Stimulated activated CD8-positive, alpha-beta memory T cell treated with anti-CD3 and anti-CD28 coated beads, Interleukin-4, amount 100 ng/mL, for 1 hour (primary cell): ENCODE measurements around the gene LZTR1.

Experiments used
- DNase-seq, 2 donors: peaks; one replicate each; pipeline ENCODE4 v3.0.0-alpha.2; 2020; ENCODE audit warnings: low read depth in 2 of 2, low spot score in 1 of 2

LZTR1 gene

DNA sequence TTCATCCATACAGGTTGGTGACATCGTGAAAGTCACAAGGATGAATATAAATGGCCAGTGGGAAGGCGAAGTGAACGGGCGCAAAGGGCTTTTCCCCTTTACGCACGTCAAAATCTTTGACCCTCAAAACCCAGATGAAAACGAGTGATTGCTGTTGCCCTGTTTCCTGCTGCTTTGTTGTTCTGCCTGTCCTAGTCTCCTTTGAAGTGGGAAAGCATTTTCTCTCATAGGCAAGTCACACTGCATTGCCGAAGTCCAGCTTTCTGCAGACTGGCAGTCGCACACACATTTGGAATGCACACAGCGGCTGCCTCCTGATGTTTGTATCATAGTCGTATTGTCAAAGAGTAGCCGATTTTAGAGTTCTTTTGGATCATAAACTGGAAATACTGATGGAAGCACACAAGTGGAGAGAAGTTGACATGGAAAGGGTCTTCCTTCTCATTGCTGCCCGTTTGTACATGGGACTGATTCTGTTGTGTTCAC is 32.4 kb upstream of the LZTR1 start:
- no peak for DNase-seq

DNA sequence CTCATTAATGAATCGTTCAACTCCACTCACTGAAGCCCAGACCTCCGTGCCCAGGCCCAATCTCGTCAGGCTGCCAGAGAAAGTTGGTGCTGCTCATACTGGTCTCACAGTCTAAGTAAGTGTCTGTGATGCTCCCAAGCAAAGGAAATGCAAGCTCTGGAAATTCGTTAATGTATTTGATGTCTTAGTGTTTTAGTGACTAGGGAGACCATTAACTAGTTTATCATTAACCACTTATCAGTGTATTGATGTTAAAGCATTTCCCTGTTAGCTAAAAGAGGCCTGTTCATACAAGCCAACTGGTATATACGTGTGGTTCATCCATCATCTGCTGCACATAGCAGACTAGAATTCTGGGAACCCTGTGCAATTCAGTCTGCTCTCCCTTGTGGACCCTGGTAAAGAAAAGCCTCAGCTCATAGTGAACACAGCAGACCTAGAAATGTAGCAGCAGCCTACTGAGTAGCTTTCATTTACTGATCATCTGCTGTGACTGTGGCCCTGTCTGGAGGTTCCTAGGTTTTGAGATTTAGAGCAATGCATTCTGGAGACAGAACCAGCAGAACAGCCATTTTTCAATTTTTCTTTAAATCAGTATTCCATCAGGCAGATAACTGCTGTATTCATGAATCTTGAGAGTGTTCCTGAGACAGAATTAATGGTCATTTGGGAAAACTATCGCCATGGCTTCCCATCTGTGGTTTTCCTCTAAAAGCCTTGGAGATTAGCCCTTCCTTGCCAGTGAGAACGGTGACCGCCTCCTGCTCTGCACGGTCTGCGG is 30.8 kb upstream of the LZTR1 start:
- no peak for DNase-seq

DNA sequence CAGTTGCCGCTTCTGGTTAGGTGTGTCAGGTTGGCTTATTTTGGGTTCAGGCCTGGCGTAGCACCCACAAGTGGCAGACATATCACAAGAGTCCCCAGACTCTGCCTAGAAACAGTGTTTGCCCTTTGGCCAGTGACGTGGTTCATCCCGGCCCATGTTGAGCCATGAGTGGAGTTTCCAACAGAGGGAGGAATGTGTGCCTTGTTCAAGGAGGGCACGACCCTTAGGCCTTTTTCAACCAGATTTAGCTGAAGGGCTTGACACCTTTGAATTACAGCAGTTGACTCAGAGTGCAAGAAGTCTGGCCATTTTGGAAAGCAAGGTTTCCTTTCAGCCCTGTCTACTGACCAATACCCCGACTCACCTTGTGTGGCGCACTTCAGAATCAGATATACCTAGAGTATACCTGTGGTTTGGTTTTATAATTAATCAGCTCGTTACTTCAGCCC is 30.1 kb upstream of the LZTR1 start:
- no peak for DNase-seq

DNA sequence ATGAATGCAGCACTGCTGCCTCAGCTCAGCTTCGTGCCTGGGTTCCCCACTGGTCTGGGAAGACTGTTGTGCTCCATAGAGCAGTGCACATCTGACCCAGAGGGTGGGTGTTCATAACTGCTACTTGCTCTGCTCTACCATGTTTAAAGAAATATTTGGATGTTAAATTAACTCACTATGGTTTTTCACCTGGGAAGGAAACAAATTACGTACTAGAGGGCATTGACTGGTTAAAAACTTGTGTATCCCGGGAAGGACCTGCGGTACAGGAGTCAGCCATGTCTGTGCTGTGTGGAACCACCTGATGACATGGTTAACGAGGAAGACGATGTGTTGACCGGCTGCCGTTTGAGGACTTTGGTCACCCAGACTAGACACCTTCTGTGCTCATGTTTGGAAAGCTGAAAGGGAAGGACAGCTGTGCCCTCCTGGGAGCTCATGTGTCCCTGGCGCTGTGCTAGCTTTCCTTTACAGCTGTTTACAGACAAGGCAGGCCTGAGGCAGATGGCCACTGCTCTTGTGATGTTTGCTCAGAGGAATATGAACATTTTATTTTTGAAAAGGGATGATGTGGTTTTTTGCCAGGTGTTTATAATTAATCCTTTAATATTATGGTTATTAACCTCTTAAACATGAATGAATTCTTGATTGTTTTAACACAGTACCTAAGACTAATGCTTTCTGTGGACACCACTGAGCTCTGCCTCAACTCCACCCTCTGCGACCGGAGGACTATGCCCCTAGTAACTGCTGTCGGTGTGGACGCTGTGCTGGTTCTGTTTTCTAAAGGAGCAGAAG is 29.4 kb upstream of the LZTR1 start:
- no peak for DNase-seq

DNA sequence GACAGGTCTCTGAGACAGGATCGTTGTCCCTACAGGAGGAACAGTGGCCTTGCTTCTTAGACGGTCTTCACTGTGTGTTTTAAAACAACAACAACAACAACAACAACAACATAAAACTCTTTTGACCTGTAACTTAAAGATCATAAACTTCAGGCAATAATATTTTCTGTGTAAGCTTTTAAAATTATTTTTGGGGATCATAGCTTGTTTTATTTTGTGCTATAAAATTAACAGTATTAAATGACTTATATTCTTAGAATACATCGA is 28.8 kb upstream of the LZTR1 start:
- DNase-seq: no peak

DNA sequence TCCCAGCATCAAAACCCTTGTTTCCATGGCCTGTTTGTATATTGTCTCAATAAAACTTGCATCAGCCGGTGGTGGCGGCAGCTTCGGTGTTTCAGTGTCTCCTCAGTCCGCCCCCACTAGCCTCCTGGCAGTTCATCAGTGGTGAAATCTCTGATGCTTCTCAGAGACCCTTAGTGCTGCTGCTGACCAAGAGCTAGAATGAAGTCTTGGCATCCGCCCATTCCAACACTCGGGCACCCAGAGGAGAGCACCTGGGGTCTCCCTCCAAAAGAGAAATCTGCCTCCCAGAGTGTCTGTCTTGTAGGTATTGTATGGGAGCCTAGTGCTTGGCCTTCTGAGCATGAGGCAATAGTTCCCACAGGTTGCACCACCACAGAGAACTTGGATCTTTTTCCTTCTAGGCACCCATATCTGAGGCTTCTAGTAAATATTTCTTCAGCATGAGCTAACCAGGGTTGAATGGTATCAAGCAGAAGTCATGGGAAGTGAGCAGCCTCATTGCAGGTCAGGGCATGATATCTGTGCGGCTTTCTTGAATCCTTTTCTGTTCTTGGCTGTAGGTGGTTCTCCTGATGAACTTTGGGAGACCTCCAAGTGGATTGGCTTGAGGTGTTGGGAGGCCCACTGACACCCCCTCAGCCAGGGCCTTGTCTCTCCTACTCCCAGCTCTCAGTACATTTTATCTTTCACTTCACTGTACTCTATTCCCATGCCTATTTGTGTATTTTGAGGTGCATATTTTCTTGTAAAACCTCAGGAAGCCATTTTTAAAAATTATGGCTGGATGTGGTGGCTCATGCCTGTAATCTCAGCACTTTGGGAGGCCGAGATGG is 28.2 kb upstream of the LZTR1 start:
- DNase-seq: no peak

DNA sequence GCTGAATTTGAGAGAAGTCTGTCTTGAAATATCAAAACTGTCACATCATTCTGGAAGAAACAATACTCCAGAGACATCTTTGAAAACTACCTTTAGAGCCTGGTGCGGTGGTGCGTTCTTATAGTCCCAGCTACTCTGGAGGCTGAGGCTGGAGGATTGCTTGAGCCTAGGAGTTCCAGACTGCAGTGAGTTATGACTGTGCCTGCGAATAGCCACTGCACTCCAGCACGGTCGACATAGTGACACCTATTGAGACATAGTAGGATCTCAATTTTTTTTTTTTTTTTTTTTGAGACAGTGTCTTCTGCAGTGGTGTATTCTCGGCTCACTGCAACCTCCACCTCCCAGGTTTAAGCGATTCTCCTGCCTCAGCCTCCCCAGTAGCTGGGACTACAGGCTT is 26.5 kb upstream of the LZTR1 start:
- no peak for DNase-seq

DNA sequence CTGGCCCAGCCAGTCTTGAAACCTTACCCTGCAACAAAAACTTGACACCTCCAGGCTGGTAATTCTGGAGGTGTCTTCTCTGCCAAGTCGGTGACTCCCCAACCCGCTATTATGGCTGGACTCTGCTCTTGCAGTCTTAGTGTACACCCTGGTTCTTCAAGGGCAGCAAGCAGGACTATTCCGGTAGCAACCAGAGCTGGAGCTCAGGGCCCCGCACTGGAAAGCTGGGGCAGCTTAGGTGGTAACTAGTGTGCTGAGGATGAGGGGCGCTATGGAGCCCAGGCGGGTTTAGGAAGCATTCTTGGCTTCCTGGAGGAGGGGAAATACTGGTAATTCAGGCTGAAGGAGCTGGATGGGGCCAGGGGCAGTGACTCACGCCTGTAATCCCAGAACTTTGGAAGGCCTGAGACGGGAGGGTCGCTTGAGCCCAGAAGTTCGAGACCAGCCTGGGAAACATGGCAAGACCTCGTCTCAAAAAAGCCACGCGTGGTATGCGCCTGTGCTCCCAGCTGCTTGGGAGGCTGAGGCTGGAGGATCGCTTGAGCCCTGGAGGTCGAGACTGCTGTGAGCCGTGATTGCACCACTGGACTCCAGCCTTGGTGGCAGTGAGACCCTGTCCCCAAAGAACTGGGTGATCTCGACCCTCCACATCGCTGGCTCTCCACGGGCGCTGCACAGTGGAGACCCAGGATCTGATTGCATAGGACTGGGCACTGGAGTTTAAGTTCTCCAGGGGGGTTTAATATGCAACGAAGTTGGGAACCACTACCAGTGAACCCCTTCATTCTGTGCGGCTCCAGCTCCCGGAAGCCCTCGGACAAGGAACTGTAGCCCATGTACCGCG is 25.6 kb upstream of the LZTR1 start:
- no peak for DNase-seq

DNA sequence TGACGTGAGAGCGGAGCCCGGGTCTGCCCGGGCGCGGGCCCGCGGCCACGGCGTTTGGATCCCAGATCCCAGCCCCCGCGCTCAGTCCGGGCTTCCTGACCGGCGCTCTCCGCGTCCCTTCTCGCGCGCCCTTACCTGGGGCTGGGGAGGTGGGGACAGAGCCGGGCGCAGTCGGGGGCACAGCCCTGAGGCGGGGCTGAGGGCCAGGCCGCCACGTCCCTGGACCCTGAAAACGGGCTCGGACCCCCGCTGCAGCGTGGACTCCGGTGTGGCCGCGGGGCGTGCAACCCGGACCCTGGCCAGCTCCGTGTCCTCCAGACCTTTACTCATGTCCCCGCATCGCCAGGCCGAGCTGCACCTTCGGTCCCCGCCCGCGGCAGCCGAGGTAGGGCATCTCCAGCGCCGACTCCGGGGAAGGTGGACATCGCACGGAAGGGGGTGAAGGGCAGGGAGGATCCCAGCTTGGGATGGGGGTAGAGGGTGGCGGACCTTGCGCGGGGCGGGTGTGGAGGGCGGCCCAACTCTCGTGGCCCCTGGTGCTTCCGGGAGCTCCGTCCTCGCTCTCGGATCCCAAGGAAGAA is 24.9 kb upstream of the LZTR1 start:
- DNase-seq: no peak

DNA sequence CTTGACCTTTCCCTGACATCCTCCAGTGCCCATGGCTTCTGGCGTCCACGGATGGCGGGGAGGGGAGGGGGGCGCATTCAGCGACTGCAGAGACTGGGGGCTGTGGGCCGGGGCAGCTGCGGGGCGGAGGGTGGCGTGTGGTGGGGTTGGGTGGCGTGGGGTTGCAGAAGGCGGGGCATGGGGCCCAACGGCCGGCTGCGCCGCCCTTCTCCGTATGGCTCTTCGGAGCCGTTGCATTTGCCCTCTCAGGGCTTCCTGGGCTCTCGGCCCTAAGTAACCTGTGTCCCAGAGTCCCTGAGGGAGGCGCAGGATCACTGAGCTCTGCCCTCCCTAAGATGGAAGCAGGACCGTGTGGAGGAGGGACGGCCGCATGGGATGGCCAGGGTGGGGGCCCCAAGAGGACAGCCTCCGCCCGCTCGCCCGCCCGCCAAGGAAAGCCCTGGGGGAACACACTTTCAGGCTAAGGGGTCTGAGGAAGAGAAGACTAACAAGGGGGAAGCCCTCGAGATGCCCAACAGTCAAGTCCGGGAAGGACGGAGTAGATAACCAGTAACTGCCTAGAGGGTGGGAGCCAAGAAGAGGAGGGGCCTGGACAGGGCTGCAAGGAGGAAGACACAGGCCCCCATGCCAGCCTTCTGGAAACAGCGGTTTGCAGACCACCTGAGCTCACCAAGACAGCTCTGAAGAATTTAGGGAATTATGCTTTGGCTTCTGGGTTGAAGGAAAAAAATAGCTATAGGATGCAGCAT is 24.2 kb upstream of the LZTR1 start:
- no peak for DNase-seq

DNA sequence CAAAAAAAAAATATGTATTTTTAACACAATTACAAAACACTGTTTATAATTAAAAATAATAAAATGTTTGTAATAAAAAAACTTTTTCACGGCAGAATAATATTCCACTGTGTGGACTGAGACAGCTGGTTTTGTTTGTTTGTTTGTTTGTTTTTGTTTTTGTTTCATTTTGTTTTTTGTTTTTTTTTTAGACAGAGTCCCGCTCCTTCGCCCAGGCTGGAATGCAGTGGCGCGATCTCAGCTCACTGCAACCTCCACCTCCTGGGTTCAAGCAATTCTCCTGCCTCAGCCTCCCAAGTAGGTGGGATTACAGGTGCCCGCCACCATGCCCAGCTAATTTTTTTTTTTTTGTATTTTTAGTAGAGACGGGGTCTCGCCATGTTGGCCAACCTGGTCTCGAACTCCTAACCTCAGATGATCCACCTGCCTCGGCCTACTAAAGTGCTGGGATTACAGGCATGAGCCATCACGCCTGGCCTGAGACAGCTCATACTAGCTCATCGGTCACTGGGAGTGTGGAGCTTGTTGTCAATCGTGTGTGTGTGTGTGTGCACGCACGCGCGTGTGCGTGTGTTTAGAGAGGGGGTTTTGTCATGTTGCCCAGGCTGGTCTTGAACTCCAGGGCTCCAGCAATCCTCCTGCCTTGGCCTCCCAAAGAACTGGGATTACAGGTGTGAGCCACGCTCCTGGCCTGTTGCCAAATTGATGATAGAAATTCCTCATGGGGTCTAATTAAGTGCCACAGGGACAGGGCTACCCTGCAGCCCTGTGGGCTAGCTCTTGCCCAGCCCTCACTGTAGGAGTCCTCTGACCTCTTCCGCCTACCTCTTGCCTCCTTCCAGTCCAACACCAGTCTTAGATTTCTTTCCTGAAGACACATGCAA is 22.3 kb upstream of the LZTR1 start:
- DNase-seq: no peak

DNA sequence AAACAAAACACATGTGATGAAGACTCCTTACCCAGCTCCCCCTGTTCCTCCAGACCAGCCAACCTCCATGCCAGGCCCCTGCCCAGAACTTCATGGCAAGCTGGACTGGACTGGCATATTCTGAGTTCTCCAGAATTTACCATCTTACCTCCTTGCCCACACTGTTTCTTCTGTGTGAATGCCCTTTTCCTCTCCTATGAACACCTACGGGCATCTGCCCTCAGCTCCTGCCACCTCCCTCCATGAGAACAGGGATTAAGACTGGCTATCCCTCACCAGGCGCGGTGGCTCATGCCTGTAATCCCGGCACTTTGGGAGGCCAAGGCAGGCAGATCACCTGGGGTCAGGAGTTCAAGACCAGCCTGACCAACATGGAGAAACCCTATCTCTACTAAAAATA is 21.5 kb upstream of the LZTR1 start:
- DNase-seq: no peak

DNA sequence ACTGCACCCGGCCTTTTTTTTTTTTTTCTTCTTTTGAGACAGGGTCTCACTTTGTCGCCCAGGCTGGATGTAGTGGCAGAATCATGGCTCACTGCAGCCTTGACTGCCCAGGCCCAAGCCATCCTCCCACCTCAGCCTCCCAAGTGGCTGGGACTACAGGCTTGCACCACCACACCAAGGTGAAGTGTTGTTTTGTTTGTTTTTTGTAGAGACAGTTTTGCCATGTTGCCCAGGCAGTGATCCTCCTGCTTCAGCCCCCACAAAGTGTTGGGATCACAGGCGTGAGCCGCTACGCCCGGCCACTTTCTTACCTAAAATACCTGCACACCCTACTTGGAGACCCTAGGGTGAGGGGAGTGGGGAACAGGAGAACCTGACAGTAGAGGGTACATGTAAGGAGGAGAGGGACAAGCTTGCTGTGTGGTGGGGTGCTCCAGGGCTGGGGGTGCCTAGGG is 19.6 kb upstream of the LZTR1 start:
- DNase-seq: no peak

DNA sequence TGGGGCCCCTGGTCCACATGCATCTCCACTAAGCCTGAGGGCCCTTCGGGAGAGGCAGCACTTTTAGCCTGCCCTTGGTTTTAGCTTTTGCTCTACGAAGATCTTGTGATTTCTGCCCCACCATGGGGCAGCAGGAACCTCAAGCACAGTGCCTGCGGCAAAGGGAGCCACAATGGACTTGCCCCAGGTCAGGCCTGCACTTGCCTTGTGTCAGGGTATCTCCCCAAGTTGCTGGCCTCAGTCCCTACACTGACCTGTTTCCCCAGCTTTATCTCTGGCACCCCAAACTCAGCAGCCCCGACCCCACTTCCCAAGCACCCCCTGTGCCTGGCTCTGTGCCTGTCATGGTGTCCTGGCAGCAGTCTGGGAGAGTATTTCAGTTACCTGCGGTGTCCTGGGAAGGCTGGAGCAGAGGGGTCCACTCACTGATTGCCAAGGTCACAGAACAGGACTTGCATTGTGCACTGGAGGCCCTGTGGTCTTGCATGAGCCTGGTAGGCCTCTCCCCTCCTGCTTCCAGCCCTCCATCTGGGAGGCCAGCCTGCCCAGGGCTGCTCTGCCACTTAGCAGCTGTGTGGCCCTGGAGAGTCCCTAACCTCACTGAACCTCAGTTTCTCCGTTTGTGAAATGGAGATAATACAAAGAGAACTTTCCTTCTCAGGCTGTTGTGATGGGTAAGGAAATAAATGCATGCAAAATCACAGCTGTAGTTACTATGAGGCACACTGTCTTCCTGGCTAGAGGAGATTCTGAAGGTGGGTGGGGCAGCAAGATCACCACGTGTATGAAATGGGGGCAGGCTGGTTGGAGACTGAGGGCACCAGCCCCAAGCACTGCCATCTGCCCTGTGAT is 18.7 kb upstream of the LZTR1 start:
- DNase-seq: no peak

DNA sequence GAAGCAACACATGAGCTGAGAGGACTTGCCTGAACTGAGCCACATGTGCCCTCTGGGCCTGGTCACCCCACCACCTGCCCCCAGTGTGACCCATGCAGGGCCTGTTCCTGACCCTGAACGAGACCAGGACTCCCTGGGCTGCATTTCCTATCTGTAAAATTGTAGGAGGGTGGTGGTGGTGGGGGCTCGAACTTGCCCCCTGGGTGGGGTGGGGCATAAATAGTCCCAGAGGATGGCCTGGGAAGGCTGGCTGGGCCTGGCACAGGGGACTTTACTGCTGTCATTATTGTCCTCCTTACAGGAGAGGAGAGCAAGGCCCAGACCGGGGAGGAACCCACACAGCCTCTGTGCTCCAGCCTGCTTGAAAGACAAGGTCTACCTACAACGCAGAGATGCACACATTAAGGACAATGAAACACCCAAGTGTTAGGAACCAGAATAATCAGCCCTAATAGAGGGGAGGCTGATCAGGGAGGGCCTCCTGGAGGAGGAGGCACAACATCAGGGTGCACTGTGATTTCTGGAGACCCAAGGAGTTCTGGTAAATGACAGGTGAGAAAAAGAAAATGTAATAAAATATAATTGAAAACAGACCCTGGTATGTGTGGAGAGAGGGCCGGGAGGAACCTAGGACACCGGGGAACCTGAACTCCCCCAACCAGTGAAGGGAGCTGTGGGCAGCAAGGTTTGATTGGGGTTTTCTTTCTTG is 17.9 kb upstream of the LZTR1 start:
- no peak for DNase-seq

DNA sequence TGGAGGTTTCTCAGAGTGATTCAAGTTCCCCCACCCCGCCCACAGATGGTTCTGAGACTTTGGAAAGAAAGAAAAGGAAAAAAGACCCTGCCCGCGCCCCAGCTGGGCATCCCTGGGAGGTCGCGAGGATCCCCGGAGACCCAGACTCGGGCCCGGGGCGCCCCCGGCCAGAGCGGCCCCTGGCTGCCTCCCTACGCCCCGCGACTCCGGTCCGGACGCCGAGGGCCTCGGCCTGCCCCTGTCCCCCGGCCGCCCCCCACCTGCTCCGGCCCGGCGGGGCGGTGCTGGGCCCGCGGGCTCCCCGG is 17.3 kb upstream of the LZTR1 start:
- DNase-seq: no peak

DNA sequence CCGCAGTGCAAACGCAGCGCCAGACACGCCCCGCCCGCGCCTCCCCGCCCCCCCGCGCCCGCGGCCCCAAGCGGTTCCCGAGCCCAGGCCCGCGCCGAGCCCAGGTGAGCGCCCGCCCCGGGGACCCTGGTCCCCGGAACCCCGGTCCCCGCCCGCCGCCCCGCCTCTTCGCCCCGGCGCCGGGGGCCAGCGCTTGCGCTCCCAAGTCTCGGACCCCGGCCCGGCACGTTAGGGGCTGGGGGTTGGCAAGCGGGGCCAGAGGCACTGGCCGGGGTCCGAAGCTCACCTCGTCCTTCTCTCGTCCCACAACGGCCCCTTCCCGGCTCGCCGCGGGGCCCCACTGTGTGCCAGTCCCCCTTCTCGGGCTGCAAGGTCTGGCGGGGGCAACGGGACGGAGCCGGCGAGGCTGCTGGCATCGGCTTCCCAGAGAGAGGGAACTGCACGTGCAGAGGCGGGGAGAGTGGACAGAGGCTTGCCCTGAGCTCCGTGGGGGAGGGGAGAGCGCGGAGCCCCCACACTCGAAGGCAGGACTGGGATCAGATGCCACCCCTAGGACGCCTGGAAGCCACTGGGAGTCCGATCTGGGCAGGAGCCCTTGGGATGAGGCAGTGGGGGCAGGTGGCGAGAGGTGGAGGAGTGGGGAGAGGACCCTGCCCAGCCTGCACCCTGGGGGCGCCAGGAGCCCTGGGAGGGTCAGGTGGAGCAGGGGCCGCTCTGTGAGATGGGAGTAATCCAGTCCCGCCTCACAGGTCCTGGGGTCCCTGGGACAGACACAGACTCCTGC is 16.8 kb upstream of the LZTR1 start:
- DNase-seq: no peak
